ENCODE data around the gene GHITM. TPM values are rescaled to one million over a fixed set of nuclear protein-coding genes. Genes with fewer than 3 reads are reported as not detected.

GHITM gene
- total and polyA plus RNA-seq, 2 donors (not counting 1 experiment from before 2014, with no cell fraction given) = 40.5 to 75.1 TPM

- Histone ChIP-seq H4K20me1 (ENCODE audit: control insufficient read depth, insufficient read depth, low read length, poor library complexity, severe bottlenecking) (no peaks in the 10 kb centered on the region), H3K27ac (ENCODE audit: low read length in 2 of 2) (peak within 1 kb of the TSS in 1 of 2 donors; percentile 46), H2AFZ (ENCODE audit: insufficient read depth, low read depth, low read length, poor library complexity, severe bottlenecking) (peak within 1 kb of the TSS; percentile 80), H3K4me3 (ENCODE audit: control extremely low read depth in 1 of 5, extremely low read depth in 1 of 5, insufficient read depth in 1 of 5, low read depth in 2 of 5, low read length in 4 of 5) (no peak within 1 kb of the TSS), H3K36me3 (replicated peaks in 1 of 2; ENCODE audit: control extremely low read depth in 1 of 2, control insufficient read depth in 1 of 2, extremely low read depth in 1 of 2, insufficient read depth in 2 of 2, low read length in 1 of 2) (no peaks in the 10 kb centered on the region), H3K27me3 (replicated peaks in 1 of 4; ENCODE audit: control extremely low read depth in 1 of 4, control insufficient read depth in 3 of 4, insufficient read depth in 4 of 4, low read length in 3 of 4) (no peaks in the 10 kb centered on the region), H3K4me2 (replicated peaks; ENCODE audit: low read depth, low read length, poor library complexity, severe bottlenecking) (no peak within 1 kb of the TSS), H3K4me1 (ENCODE audit: control insufficient read depth in 2 of 2, insufficient read depth in 2 of 2, low read length in 2 of 2) (peaks cover 25 to 39% of the 10 kb centered on the region in 2 donors), H3K79me2 (ENCODE audit: control insufficient read depth, insufficient read depth, low read length) (no peaks in the 10 kb centered on the region), H3K9ac (ENCODE audit: low read length) (no peak within 1 kb of the TSS), H3K9me3 (ENCODE audit: control extremely low read depth in 1 of 3, control insufficient read depth in 2 of 3, insufficient read depth in 1 of 3, low read length in 2 of 3) (peaks cover 0 to 4% (median 0%) of the 10 kb centered on the region in 3 donors)
- H3K4me3 Mint-ChIP-seq = no peak within 1 kb of the TSS
- TF ChIP-seq, protein P1, sequence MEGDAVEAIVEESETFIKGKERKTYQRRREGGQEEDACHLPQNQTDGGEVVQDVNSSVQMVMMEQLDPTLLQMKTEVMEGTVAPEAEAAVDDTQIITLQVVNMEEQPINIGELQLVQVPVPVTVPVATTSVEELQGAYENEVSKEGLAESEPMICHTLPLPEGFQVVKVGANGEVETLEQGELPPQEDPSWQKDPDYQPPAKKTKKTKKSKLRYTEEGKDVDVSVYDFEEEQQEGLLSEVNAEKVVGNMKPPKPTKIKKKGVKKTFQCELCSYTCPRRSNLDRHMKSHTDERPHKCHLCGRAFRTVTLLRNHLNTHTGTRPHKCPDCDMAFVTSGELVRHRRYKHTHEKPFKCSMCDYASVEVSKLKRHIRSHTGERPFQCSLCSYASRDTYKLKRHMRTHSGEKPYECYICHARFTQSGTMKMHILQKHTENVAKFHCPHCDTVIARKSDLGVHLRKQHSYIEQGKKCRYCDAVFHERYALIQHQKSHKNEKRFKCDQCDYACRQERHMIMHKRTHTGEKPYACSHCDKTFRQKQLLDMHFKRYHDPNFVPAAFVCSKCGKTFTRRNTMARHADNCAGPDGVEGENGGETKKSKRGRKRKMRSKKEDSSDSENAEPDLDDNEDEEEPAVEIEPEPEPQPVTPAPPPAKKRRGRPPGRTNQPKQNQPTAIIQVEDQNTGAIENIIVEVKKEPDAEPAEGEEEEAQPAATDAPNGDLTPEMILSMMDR (IDR thresholded peaks at IDR 0.05) = no peak
- TF ChIP-seq EZH2 (IDR thresholded peaks at IDR 0.05; ENCODE audit: borderline replicate concordance, insufficient read depth, low read depth, low read length, poor library complexity, severe bottlenecking) = no peak
- POLR2A ChIA-PET = no interaction called here
- no peaks in the 10 kb centered on the region for H3K27me3 Mint-ChIP-seq
- no peak for ATAC-seq (ENCODE audit: low read depth)
- DNase-seq = no peak
- CTCF ChIA-PET = interaction anchor here (1.6 kb wide), 1 partner anchor 25 kb away, joined by 3 read pairs; no protein-coding TSS in a partner anchor
- intact Hi-C loops (cut with micrococcal nuclease) = no loop called here
- H3K27ac Mint-ChIP-seq = peak within 1 kb of the TSS; percentile 90
- WGBS (ENCODE audit: insufficient coverage) = 92% methylated on average over 2 of the region's 2 CpGs
- peaks cover 26% of the 10 kb centered on the region for H3K4me1 Mint-ChIP-seq
- H3K9me3 Mint-ChIP-seq (ENCODE audit: insufficient read depth) = peaks cover 2% of the 10 kb centered on the region
Measured at GRCh38 chr10:84173501-84173929, 34.2 kb downstream of the GHITM start, which contains the start of gene GPR15LG. GPR15LG (plus strand) TSS chr10:84173801; CDS start chr10:84173852, 51 bp downstream.

GRCh38 chr10:84175436-84175835, 36.1 kb downstream of the GHITM start:
- Mint-ChIP-seq H3K4me3 (no peak overlapping the region), H3K27me3 (no peaks in the 10 kb centered on the region), H3K9me3 (ENCODE audit: insufficient read depth) (peaks cover 2% of the 10 kb centered on the region), H3K4me1 (peaks cover 26% of the 10 kb centered on the region), H3K27ac (no peak overlapping the region)
- CTCF ChIA-PET = no interaction called here
- Histone ChIP-seq H3K79me2 (ENCODE audit: control insufficient read depth, insufficient read depth, low read length) (no peaks in the 10 kb centered on the region), H3K9ac (ENCODE audit: low read length) (no peak overlapping the region), H2AFZ (ENCODE audit: insufficient read depth, low read depth, low read length, poor library complexity, severe bottlenecking) (no peak overlapping the region), H3K4me2 (replicated peaks; ENCODE audit: low read depth, low read length, poor library complexity, severe bottlenecking) (no peak overlapping the region), H3K9me3 (ENCODE audit: control extremely low read depth in 1 of 3, control insufficient read depth in 2 of 3, insufficient read depth in 1 of 3, low read length in 2 of 3) (peaks cover 0 to 4% (median 0%) of the 10 kb centered on the region in 3 donors), H3K4me3 (ENCODE audit: control extremely low read depth in 1 of 5, extremely low read depth in 1 of 5, insufficient read depth in 1 of 5, low read depth in 2 of 5, low read length in 4 of 5) (no peak overlapping the region), H3K4me1 (ENCODE audit: control insufficient read depth in 2 of 2, insufficient read depth in 2 of 2, low read length in 2 of 2) (peaks cover 36 to 52% of the 10 kb centered on the region in 2 donors), H3K27me3 (replicated peaks in 1 of 4; ENCODE audit: control extremely low read depth in 1 of 4, control insufficient read depth in 3 of 4, insufficient read depth in 4 of 4, low read length in 3 of 4) (no peaks in the 10 kb centered on the region), H3K36me3 (replicated peaks in 1 of 2; ENCODE audit: control extremely low read depth in 1 of 2, control insufficient read depth in 1 of 2, extremely low read depth in 1 of 2, insufficient read depth in 2 of 2, low read length in 1 of 2) (no peaks in the 10 kb centered on the region), H3K27ac (ENCODE audit: low read length in 2 of 2) (no peak overlapping the region), H4K20me1 (ENCODE audit: control insufficient read depth, insufficient read depth, low read length, poor library complexity, severe bottlenecking) (no peaks in the 10 kb centered on the region)
- POLR2A ChIA-PET = no interaction called here
- no peak for ATAC-seq (ENCODE audit: low read depth)
- no peak for DNase-seq
- no peak for TF ChIP-seq EZH2 (IDR thresholded peaks at IDR 0.05; ENCODE audit: borderline replicate concordance, insufficient read depth, low read depth, low read length, poor library complexity, severe bottlenecking)
- TF ChIP-seq, protein P1 (IDR thresholded peaks at IDR 0.05) = no peak
- intact Hi-C loops (cut with micrococcal nuclease) = no loop called here
- WGBS (ENCODE audit: insufficient coverage) = 98% methylated on average over 6 of the region's 6 CpGs
